GM23248 (cell line): ENCODE results near the gene KDM5B.

Experiments used
- EZH2 ChIP-seq: fragments of 200-600 bp; sonication (generic); IDR thresholded peaks from 2 replicates; pipeline ENCODE4 v1.6.1; 2018; ENCODE audit warnings: antibody characterized with exemption, mild to moderate bottlenecking; ENCODE audit not compliant: insufficient read depth, poor library complexity, severe bottlenecking
- EZH2phosphoT487 ChIP-seq: fragments of 200-600 bp; sonication (generic); IDR thresholded peaks from 2 replicates; pipeline ENCODE4 v1.6.1; 2018; ENCODE audit warnings: antibody characterized with exemption, moderate library complexity, mild to moderate bottlenecking, low read depth; ENCODE audit not compliant: insufficient read depth

GRCh38 chr1:202806845-202807450, 1.3 kb downstream of the KDM5B start:
- no peak for TF ChIP-seq EZH2phosphoT487
- TF ChIP-seq EZH2: no peak
